GM18873 (cell line): ENCODE measurements around the gene ZNF433.
"Not testable (repeated sequence)": the region's sequence is repeated elsewhere in the genome, so short reads cannot be mapped to it uniquely, and the experiment has no call there.

ENCODE experiments used
- ATAC-seq: cut with Tn5 transposase; IDR thresholded peaks from one replicate; pipeline ENCODE4 v1.9.1; 2021; ENCODE audit warnings: mild to moderate bottlenecking, moderate library complexity, moderate number of reproducible peaks; ENCODE audit not compliant: unreplicated experiment, low FRiP score

The ZNF433 gene

DNA sequence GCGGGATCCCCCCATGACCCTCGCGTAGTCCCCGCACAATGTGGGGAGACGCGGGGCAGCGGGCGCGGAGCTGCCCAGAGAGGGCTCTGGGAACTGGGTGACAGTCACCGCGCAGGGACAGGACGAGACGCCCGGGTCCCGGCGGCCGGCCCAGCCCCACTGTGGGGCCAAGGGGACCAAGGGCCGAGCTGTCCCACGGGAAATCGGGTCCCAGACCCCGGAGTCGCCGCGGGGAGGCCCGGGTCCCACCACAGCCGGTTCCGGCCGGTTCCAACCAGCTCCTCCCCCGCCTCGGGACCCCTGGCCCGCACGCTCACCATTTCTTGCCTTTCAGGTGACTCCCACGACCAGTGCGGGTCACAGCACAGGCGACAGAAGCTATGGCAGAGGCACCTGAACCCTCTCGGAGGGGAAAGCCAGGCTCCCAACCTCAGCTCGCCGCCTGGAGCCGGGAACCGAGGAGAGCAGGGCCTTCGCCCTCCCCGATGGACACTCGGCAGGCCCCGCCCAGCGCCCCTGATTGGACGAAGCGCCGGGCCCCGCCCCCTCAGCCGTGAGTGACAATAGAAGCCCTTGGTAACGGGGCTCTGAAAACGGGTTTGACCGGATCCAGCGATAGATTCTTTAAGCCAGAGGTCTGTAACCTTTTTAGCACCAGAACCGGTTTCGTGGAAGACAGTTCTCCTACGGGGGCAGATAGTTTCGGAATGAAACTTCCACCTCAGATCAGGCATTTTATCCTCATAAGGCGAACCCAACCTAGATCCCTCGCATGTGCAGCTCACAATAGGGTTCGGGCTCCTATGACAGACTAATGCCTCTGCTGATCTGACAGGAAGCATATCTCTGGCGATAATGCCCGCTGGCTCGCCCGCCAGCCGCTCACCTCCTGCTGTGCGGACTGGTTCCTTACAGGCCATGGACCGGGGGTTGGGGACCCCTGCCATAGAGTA is at the start of gene ZNF433:
Gene ZNF433 (minus strand): TSS at position 460 of the 953 bp plus-strand sequence. CDS start 140 bp downstream, at position 320.
- peak; percentile 72 for ATAC-seq

DNA sequence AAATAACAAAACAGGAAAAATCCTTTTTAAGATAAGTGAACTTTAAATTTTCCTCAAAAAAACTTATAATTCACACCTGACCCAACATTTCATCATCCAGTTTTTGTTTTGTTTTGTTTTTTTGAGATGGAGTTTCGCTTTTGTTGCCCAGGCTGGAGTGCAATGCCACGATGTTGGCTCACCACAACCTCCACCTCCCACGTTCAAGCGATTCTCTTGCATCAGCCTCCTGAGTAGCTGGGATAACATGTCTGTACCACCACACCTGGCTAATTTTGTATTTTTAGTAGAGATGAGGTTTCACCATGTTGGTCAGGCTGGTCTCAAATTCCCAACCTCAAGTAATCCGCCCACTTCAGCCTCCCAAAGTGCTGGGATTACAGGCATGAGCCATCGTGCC is 47.9 kb upstream of the ZNF433 start:
- not testable (repeated sequence) for ATAC-seq

- ATAC-seq: no peak
These were observed 41.9 kb upstream of the ZNF433 start for GRCh38 chr19:12077375-12077774.

- not testable (repeated sequence) for ATAC-seq
These were observed 40.9 kb upstream of the ZNF433 start for GRCh38 chr19:12076331-12076730.

DNA sequence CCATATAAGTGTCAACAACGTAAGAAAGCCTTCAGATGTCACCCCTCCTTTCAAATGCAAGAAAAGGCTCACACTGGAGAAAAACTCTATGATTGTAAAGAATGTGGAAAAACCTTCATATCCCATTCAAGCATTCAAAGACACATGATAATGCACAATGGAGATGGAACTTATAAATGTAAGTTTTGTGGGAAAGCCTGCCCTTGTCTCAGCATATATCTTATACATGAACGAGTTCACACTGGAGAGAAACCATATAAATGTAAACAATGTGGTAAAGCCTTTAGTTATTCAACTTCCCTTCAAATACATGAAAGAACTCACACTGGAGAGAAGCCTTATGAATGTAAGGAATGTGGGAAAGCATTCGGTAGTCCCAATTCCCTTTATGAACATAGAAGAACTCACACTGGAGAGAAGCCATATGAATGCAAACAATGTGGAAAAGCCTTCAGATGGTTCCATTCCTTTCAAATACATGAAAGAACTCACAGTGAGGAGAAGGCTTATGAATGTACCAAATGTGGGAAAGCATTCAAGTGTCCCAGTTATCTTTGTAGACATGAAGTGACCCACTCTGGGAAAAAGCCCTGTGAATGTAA is 40.2 kb upstream of the ZNF433 start:
- ATAC-seq: no peak

- peak; percentile 68 for ATAC-seq
These were observed 29.4 kb upstream of the ZNF433 start, which contains the start of gene ZNF844 for GRCh38 chr19:12064590-12065538. ZNF844 (plus strand) TSS chr19:12064731; CDS start chr19:12064874, 143 bp downstream.

- no peak for ATAC-seq
These were observed 20.3 kb upstream of the ZNF433 start for GRCh38 chr19:12055784-12056183.

GRCh38 chr19:12052497-12053169 is 17.2 kb upstream of the ZNF433 start, which contains the start of gene ZNF878:
ZNF878 (minus strand) TSS chr19:12052961; CDS start chr19:12052801, 160 bp downstream.
- peak; percentile 73 for ATAC-seq

DNA sequence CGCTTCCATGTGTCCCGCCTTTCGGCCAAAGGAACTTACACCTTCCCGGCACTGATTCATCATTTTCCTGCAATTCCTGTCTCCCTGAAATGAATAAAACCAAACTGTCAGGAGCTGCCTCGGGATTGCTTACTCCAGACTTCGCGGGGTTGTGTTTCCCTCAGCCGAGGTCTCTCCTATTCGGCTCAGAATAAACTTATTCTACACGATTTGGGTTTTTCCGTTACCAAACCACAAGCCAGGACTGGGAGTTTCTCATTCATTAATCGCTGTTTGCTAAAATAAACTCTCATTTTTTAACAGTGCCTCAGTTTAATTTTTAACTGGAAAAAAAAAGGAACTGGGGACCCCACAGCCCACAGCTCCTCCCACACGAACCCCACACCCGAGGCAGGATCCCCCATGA is 16.6 kb upstream of the ZNF433 start:
- ATAC-seq: no peak

DNA sequence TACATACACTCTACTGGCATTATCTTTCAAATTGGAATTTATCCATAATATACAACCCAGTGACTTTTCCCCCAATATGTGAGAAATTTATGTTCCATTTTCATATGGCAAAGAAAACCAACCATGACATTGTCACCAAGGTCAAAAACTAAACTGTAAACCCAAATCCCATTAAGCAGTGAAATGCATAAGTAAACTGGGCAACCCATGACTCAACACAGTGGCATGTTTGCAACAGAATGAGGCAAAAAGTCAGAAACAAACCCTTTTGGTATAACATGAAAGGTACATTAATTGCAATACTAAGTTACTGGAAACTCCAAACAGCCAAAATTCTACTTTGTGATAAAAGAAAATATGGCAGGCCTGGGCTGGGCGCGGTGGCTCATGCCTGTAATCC is 12.4 kb upstream of the ZNF433 start:
- ATAC-seq: no peak

DNA sequence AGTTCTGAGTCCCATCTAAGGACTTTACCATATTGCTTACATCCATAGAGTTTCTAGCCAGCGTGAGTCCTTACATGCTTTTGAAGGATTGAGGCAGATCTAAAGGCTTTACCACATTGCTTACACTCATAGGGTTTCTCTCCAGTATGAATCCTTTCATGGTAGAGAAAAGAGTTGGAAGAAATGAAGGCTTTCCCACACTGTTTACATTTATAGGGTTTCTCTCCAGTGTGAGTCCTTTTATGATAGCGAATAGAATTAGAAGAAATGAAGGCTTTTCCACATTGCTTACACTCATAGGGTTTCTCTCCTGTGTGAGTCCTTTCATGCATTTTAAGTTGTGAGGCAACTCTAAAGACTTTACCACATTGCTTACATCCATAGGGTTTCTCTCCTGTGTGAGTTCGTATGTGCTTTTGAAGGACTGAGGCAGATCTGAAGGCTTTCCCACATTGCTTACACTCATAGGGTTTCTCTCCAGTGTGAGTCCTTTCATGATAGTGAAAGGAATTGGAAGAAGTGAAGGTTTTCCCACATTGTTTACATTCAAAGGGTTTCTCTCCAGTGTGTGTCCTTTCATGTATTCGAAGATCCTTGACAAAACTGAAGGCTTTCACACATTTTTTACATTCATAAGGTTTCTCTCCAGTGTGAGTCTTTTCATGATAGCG is 8.4 kb upstream of the ZNF433 start:
- ATAC-seq: no peak

GRCh38 chr19:12042893-12043292 is 7.4 kb upstream of the ZNF433 start:
- ATAC-seq: no peak

DNA sequence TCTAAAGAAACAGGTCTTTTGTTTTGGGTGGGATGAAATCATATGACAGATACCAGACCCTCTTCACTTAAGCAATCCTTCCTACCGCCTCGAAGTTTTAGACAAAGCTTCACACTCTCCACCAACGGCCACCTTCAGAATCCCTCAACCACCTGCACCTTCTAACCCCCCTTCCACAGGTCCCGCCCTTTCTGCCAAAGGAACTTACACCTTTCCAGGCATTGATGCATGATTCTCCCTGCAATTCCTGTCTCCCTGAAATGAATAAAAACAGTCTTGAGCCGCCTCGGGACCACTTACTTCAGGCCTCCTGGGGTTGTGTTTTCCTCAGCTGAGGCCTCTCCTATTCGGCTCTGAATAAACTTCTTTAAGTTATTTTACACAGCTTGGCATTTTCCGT is 859 bp downstream of the ZNF433 start:
- ATAC-seq: no peak

- no peak for ATAC-seq
These were observed 1.3 kb downstream of the ZNF433 start for GRCh38 chr19:12034198-12034597.

- no peak for ATAC-seq
These were observed 19.7 kb downstream of the ZNF433 start for GRCh38 chr19:12015753-12016116.

- no peak for ATAC-seq
These were observed 20.3 kb downstream of the ZNF433 start for GRCh38 chr19:12015015-12015752.

- no peak for ATAC-seq
These were observed 35.1 kb downstream of the ZNF433 start for GRCh38 chr19:12000152-12000981.

- no peak for ATAC-seq
These were observed 40.3 kb downstream of the ZNF433 start for GRCh38 chr19:11995174-11995573.
